ENCODE measurements around the gene ATF7. TPM values are rescaled to one million over a fixed set of nuclear protein-coding genes. Genes with fewer than 3 reads are reported as not detected.

The ATF7 gene
- total RNA-seq, 1 experiment from 2014 or later, result 44.3 TPM

DNA sequence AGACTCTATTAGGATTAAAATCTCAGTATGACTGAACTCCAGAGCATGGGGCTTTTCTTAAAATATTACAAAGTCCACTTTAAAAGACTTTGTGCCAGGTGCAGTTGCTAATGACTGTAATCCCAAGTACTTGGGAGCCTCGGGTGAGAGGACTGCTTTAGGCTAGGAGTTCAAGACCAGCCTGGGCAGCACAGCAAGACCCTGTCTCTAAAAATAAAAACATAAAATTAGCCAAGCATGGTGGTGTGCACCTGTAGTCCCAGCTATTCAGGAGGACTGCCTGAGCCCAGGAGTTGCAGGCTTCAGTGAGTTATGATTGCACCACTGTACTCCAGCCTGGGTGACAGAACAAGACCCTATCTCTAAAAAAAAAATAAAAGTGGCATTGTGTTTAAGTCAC is 33.2 kb downstream of the ATF7 start:
- intact Hi-C loops (cut with micrococcal nuclease; ENCODE audit: unreplicated experiment), result no loop called here
- Histone ChIP-seq H3K4me3 (ENCODE audit: low read depth, low read length, poor library complexity, severe bottlenecking) (no peak overlapping the region), H3K36me3 (ENCODE audit: insufficient read depth, low read length, poor library complexity, severe bottlenecking) (no peaks in the 10 kb centered on the region), H3K27ac (ENCODE audit: low read depth, low read length, poor library complexity, severe bottlenecking) (peak overlapping the region; percentile 26), H3K9me3 (ENCODE audit: low read depth, low read length, poor library complexity, severe bottlenecking) (no peaks in the 10 kb centered on the region), H3K27me3 (replicated peaks; ENCODE audit: insufficient read depth, low read depth, low read length, poor library complexity) (no peaks in the 10 kb centered on the region), H3K4me1 (ENCODE audit: insufficient read depth, low read length, poor library complexity, severe bottlenecking) (peaks cover 52% of the 10 kb centered on the region)
- TF ChIP-seq CTCF (conservative IDR thresholded peaks at IDR 0.05; ENCODE audit: low read depth, low read length) (no peak), EZH2 (IDR thresholded peaks at IDR 0.05; ENCODE audit: borderline replicate concordance, low read depth, low read length, poor library complexity, severe bottlenecking) (no peak)
- ChIA-PET CTCF (no interaction called here), POLR2A (ENCODE audit: low non-redundant PET) (no interaction called here)
- BruUV-seq (replicated peaks), result no TSS peak
- no peak for DNase-seq (ENCODE audit: low spot score)

DNA sequence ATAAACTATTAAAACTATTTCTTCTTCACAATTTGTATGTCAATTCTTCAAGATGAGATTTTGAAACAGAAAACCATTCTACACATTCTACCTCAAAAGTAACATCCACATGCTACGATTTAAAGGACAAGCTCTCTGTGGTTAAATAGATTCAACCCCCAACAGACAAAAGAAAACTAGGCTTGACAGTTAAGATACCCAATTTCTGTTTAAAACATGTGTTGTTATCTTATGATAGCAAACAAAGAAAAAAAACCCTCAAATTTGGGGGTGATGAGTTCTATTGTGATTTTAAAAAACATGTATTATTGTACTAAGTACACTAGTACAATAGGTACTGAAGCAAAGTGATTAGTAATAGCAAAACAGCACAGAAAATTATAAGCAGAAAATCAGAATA is 33.8 kb downstream of the ATF7 start:
- Histone ChIP-seq H3K27me3 (replicated peaks; ENCODE audit: insufficient read depth, low read depth, low read length, poor library complexity) (no peaks in the 10 kb centered on the region), H3K4me3 (ENCODE audit: low read depth, low read length, poor library complexity, severe bottlenecking) (no peak overlapping the region), H3K4me1 (ENCODE audit: insufficient read depth, low read length, poor library complexity, severe bottlenecking) (peaks cover 52% of the 10 kb centered on the region), H3K36me3 (ENCODE audit: insufficient read depth, low read length, poor library complexity, severe bottlenecking) (no peaks in the 10 kb centered on the region), H3K27ac (ENCODE audit: low read depth, low read length, poor library complexity, severe bottlenecking) (peak overlapping the region; percentile 62), H3K9me3 (ENCODE audit: low read depth, low read length, poor library complexity, severe bottlenecking) (no peaks in the 10 kb centered on the region)
- TF ChIP-seq EZH2 (IDR thresholded peaks at IDR 0.05; ENCODE audit: borderline replicate concordance, low read depth, low read length, poor library complexity, severe bottlenecking) (no peak), CTCF (conservative IDR thresholded peaks at IDR 0.05; ENCODE audit: low read depth, low read length) (no peak)
- CTCF ChIA-PET, result interaction anchor here (0.5 kb wide), 1 partner anchor 26 kb away, joined by 3 read pairs; no protein-coding TSS in a partner anchor
- intact Hi-C loops (cut with micrococcal nuclease; ENCODE audit: unreplicated experiment), result no loop called here
- no peak for DNase-seq (ENCODE audit: low spot score)
- POLR2A ChIA-PET (ENCODE audit: low non-redundant PET), result no interaction called here
- BruUV-seq (replicated peaks), result no TSS peak

GRCh38 chr12:53591301-53592206 is 34.6 kb downstream of the ATF7 start:
- H3K36me3 ChIP-seq (ENCODE audit: insufficient read depth, low read length, poor library complexity, severe bottlenecking), result no peaks in the 10 kb centered on the region
- H3K4me3 ChIP-seq (ENCODE audit: low read depth, low read length, poor library complexity, severe bottlenecking), result no peak overlapping the region
- H3K27ac ChIP-seq (ENCODE audit: low read depth, low read length, poor library complexity, severe bottlenecking), result peak overlapping the region; percentile 62
- no peaks in the 10 kb centered on the region for H3K27me3 ChIP-seq (replicated peaks; ENCODE audit: insufficient read depth, low read depth, low read length, poor library complexity)
- DNase-seq (ENCODE audit: low spot score), result no peak
- CTCF ChIA-PET, result interaction anchor here (0.5 to 1.0 kb wide), 3 partner anchors 10 to 48 kb away, joined by 3 read pairs; no protein-coding TSS in a partner anchor
- peaks cover 47% of the 10 kb centered on the region for H3K4me1 ChIP-seq (ENCODE audit: insufficient read depth, low read length, poor library complexity, severe bottlenecking)
- intact Hi-C loops (cut with micrococcal nuclease; ENCODE audit: unreplicated experiment), result no loop called here
- no TSS peak for BruUV-seq (replicated peaks)
- POLR2A ChIA-PET (ENCODE audit: low non-redundant PET), result no interaction called here
- no peak for TF ChIP-seq EZH2 (IDR thresholded peaks at IDR 0.05; ENCODE audit: borderline replicate concordance, low read depth, low read length, poor library complexity, severe bottlenecking)
- TF ChIP-seq CTCF (conservative IDR thresholded peaks at IDR 0.05; ENCODE audit: low read depth, low read length), result no peak
- no peaks in the 10 kb centered on the region for H3K9me3 ChIP-seq (ENCODE audit: low read depth, low read length, poor library complexity, severe bottlenecking)
